GM21576 (cell line): ENCODE data around the gene COL26A1.
"Not testable (repeated sequence)": the region's sequence is repeated elsewhere in the genome, so short reads cannot be mapped to it uniquely, and the experiment has no call there.

Source experiments
- ATAC-seq: cut with Tn5 transposase; IDR thresholded peaks from one replicate; pipeline ENCODE4 v1.9.1; 2021; ENCODE audit warnings: mild to moderate bottlenecking, moderate library complexity; ENCODE audit not compliant: unreplicated experiment

The COL26A1 gene

DNA sequence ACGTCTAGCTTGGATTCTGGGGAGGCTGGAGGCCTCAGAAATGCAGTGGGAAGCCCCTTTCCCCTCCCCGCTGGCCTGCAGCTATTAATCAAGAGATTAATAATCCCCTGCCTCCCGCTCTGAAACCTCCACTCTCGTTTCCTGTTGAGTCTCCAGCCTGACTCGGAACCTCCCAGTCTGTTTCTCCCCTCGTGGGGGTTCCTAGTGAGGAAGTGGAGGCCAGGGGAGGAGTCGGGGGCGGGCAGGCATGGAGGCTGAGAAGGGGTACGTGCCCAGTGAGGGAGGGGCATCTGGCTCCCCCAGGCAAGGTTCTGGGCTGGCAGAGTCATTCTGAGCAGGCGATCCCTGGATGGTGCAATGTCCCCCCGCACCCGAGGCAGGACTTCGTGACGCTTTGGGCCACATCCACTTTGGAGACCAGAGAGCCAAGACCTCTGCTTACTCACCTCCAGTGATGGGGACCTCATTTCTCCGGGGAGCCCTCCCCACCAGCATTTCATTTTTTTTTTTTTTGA lies 73.6 kb downstream of the COL26A1 start:
- no peak for ATAC-seq

DNA sequence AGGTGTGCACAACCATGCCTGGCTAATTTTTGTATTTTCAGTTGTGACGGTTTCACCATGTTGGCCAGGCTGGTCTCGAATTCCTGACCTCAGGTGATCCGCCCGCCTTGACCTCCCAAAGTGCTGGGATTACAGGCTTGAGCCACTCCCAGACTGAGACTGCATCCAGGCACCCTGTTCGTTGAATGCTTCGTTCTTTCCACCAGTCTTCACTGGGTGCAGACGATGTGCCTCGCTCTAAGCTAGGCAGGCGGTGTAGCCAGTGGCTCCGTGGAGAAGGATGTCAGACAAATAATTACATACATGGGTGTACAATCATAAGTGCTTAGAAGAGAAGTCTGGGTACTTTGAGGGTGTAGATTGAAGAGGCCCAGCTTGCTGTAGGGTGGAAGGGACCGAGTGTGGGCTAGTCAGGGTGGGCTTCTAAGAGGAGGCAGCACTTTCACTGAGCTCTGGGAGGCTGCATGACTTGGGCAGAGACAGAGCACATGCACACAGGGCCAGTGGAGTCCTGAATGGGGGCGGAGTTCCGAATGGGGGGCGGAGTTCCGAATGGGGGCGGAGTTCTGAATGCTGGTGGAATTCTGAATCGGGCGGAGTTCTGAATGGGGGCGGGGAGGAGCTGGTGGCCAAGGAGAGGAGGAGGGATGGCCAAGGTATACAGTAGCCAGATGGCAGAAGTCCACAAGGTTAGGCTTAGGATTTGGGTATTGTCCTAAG lies 74.3 kb downstream of the COL26A1 start:
- ATAC-seq: no peak

DNA sequence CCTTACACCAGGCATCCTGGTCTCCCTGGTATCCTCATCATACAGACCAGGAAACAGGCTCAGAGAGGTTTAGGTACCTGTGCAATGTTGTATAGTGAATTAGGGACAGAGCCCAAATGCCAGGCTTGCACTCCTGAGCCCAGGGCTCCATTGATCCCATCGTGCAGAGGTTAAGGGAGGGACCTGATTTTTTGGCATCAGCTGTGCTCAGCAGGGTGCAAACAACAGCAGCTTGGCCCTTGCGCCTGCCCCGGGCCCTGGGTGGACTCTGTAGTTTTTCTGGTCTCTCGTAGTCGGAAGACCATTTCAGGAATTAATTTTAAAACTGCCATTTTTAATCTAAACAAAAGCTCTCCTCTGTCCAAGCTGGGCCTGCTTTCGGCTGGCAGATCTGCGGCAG lies 79.2 kb downstream of the COL26A1 start:
- no peak for ATAC-seq

DNA sequence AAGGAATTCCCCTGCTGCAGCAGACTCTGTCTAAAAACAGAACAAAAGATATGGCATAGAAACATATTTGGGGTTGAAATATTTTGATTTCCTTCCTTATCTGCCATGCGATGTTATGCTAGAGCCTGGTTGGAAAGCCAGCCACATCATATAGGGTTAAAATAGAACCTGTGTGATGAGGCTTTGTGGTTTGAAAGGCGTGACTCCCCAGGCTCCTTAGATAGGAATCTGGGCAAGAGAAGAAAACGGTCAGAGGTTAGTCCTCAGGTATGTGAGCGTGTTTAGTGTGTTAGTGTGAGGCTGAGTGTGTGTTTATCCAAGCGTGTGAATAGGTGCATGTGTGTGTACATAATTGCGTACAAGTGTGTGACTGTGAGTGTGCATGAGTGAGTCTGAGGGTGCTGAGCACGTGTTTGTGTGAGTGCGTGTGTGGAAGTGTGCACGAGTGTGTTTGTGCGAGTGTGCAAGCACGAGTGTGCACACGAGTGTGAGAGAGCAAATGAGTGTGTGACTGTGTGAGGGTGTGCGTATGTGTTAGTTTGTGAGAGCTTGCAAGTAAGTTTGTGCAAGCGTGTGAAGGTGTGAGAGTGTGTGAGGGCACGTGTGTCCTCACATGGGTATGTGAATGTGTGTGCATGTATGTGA lies 79.9 kb downstream of the COL26A1 start:
- no peak for ATAC-seq

DNA sequence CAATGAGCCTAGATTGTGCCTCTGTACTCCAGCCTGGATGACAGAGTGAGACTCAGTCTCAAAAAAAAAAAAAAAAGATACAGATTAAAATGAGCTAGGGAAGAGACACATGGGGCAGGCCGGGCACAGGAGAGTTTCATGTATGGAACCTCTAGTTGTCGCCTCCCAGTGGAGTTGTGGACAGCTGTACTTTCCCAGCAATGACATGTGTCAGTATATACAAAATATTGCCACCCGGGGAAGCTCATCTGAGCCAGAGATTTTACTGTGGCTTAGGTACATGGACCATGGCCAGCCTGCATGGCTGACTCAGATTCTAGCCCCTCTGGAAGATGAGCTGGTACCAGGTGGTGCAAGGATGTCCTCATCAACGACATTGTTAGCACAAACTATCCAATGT lies 87.4 kb downstream of the COL26A1 start:
- ATAC-seq: no peak

DNA sequence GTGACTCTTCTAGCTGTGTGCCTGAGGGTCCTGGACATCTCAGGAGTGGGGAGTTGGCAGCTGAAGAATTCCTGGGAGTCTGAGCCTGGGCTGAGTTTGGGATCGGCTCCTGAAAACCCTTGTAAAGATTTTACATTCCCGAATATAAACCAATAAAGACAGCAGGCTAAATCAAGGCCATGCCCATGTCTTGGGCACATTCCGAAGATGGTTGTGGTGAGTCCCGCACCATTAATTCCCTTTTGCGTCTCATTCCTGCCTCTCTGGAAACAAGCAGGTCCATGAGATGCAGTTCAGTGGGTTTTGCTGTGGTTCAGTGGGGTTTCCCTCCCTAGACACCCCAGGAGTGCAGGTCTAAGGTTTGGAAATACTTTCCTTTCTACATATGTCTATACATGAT lies 90.9 kb downstream of the COL26A1 start:
- no peak for ATAC-seq

DNA sequence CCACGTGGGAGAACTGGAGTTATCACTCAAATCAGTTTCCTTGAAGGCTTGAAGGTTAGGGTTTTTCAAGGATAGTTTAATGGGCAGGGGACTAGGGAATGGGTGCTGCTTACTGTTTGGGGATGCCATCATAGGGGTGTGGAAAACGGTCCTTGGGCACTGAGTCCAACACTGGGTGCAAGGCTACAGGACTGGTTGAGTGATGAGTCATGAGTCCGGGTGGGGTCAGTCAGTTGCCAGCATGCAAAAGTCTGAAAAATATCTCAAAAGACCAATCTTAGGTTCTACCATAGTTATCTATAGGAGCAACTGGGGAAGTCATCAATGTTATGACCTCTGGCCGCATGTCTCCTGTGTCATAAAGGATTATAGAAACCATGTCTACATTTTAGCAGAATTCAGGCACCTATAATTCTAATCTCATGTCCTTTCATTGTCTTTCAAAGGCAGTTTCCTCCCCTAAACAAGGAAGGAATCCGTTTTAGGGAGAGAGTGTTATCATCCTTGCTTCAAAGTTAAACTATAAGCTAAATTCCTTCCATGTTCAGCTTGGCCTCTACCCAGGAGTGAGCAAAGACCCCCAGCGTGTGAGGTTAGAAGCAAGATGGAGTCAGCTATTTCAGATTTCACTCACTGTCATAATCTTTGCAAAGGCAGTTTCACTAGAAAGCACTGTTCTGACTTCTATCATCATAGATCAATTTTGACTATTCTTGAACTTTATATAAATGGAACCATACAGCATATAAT lies 94.5 kb downstream of the COL26A1 start:
- no peak for ATAC-seq

DNA sequence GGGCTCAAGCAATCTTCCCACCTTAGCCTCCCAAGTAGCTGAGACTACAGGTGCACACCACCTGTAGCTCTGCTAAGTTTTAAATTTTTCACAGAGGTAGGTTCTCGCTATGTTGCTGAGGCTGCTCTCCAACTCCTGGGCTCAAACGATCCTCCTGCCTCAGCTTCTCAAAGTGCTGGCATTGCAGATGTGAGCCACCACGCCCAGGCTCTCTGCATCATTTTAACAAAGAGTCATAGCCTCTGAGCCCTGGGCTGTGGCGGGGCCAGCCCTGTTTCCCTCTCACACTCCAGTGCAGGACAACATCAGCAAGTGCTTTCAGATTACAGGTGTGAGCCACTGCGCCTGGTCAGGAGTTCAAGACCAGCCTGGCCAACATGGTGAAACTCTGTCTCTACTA lies 102.5 kb downstream of the COL26A1 start:
- ATAC-seq: no peak

DNA sequence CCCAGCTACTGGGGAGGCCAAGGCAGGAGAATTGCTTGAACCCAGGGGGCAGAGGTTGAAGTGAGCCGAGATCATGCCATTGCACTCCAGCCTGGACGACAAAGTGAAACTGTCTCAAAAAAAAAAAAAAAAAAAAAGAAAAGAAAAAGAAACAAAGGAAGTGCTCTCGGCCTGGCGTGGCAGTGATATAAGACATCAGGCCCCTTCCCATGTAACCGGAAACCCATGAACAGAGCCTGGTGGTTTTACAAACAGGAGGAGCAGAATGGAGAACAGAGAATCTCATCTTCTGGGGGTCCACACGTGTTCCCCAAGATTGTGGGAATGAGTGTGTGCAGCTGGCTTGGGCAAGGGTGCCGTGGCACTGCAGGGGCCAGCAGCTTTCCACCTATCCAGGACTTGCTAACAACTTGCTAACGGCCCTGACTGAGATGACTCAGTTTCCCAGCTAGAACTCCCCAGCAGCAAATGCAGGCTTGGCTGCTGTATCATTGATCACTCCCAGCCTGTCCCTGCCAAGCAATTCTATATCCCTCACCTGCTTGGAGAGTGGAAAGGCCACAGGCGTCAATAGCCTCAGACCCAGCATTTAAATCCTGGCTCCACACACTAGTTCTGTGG lies 103.0 kb downstream of the COL26A1 start:
- no peak for ATAC-seq

DNA sequence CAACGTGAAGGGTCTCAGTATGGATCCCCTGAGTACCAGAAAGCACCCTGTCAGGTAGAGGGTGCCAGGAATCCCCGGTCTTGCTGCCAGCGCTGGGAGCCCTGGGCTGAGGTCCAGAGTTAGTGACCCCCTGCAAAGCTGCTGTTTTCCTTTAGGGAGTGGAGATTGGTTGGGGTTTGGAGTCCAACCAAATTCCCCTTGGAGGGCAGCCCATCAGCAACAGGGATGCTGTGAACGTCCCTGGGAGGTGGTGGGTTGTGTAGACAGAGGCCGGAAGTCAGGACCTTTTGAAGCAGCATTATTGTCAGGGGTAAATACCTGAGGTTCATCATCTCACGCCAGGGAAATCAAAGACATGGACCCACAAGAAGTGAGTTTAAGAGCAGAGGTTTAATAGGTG lies 104.2 kb downstream of the COL26A1 start:
- no peak for ATAC-seq

DNA sequence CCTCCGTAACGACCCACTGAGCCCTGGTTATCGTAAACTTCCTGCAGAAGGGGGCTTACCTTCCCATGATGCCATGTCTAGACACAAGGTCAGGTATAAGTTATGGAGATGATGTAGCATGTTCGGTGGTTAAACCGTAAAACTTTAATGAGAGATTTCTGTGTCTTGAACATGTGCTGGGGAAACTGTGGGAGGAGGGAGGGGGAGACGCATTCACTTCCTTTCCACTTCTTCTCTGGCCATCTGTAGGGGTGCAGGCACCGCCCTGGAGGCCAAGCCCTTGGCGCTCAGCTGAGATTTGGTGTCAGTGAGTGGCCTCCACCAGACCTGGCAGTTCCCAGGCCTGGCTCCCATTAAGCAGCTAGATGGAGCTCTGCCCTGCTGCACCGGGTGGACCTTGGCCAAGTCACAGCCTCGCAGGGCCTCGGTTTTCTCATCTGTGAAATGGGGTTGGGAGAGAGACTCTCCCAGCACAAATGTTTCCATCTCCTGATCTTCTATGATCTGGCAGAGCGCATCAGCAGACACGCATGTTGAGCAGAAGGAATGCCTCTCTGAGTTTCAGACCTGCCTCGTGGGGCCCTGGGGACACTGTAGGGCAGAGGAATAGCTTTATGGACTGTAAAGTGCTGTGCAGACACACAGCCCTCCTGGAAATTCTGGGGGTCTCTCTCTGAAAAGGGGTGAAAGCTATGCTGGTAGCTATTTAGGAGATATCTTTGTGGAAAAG lies 106.0 kb downstream of the COL26A1 start:
- no peak for ATAC-seq

DNA sequence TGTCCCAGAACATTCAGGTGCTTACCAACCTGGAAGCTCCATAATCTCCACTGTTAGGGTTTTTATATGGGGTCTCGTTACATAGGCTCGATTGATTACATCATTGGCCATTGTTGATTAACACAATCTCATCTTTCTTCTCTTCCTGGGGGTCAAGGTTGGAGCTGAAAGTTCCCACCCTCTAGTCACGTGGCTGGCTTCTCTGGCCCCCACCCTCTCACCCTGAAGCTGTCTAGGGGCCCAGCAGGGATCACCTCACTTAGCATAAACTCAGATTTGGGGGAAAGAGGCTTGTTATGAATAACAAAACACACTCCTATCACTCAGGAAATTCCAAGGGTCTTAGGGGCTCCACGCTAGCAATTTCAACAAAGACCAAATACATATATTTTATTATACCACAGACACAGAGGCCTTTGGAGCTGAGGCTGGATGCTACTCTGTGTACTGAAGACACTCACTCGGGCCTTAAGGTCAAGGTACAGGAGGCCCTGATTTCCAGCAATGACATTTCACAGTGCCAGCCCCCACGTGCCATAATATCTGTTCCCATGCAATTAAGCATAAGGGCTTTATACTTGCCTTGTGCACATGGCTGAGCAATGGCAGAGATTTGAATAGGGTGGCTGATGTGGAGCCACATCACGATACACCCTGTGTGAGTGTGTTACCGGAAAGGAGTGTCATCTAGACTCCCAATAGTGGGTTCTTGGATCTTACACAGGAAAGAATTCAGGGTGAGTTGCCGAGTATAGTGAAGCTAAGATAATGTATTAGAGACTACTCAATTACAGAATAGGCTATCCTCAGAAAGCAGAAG lies 108.2 kb downstream of the COL26A1 start:
- ATAC-seq: no peak

DNA sequence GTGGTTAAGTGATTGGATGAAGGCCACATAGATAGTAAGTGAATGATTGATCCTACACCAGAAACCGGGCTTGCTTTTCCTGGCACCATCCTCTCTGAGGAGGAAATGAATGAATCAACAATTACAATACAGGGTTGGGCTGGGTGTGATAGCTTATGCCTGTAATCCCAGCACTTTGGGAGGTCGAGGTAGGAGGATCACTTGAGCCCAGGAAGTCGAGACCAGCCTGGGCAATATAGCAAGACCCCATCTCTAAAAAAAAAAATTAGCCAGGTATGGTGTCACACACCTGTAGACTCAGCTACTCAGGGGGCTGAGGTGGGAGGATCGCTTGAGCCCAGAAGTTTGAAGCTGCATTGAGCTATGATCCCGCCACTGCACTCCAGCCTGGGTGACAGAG lies 111.5 kb downstream of the COL26A1 start:
- no peak for ATAC-seq

DNA sequence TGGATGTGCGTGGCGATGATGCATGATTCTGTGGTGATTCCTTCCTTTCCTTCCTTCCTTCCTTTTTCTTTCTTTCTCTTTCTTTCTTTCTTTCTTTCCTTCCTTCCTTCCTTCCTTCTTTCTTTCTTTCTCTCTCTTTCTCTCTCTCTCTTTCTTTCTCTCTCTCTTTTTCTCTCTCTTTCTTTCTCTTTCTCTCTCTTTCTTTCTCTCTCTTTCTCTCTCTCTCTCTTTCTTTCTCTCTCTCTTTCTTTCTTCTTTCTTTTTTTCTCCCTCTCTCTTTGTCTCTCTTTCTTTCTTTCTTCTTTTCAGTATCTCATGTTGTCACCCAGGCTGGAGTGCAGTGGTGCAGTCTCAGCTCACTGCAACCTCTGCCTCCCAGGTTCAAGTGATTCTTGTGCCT lies 113.0 kb downstream of the COL26A1 start:
- ATAC-seq: not testable (repeated sequence)

DNA sequence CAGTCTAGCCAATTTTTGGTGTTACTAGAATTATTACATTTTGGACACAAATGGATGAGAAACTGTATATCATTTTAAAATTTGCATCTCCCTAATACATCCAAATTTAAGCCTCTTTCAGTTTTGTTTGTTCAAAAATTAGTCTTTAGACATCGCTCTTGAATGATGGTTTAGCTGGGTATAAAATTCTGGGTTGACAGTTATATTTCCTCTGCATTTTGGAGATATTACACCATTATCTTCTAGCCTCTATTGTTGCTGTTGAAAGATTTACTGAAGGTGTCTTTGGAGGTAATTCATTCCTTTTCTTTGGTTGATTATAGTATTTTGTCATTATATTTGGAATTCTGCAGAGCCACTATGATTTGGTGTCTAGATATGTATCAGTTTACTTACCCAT lies 116.5 kb downstream of the COL26A1 start:
- no peak for ATAC-seq

DNA sequence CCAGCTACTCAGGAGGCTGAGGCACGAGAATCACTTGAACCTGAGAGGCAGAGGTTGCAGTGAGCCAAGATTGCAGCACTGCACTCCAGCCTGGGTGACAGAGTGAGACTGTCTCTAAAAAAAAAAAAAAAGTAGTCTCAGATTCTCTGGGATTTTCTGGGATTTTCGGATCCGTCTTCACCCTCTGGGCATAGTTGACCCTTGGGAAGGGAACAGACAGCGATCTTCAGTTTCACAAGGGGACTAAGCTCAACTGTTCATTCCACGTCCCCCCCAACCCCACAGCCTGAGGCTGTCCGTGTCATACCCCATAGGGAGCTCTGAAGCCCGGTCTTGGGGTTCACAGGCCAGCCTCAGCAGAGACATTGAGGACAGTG lies 123.4 kb downstream of the COL26A1 start:
- not testable (repeated sequence) for ATAC-seq

DNA sequence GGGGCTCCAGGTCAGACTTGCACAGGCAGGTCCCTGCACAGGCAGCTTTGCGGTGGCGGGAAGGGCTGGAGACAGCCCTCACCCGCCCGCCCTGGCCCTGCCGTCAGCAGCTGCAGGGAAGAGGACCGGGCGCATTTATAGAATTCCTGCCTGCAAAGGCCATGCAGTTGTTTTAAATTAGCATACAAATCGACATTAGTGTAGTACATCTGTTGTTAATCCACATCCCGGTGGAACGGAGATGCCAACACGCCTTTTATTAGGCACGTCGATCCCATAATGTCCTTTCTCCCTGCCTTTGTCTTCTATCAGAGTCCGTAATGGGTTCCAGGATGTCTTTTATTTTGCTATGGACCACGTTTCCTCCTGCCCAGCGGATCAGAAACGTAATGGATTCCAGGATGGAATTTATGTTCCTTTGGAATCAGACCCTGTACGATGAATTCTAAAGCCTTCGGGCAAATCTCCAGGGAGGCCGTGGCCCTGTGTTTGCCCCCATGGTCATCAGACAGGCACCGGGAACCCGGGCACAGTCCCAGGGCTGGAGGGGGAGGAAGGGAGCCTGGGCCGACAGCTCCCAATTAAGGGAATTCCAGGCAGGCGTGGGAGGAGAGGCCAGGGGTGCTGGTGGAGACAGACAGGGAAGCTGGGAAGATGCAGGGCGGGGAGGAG lies 123.9 kb downstream of the COL26A1 start:
- ATAC-seq: no peak

DNA sequence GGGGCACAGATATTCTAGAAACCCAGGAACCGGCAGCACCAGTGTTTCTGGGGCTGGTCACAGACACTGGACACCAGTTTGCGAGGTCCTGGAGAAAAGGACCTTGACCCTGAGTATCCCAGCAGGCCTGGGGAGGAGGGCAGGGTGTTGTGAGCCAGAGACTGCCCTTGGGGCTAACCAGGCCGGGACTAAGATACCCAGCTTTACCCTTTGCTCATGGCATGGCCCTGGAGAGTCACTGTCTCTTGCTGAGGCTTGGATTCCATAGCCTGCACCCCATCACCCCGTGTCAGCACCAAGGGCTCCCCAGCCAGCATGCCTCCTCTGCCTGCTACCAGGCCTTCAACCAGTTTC lies 124.4 kb downstream of the COL26A1 start:
- ATAC-seq: no peak

DNA sequence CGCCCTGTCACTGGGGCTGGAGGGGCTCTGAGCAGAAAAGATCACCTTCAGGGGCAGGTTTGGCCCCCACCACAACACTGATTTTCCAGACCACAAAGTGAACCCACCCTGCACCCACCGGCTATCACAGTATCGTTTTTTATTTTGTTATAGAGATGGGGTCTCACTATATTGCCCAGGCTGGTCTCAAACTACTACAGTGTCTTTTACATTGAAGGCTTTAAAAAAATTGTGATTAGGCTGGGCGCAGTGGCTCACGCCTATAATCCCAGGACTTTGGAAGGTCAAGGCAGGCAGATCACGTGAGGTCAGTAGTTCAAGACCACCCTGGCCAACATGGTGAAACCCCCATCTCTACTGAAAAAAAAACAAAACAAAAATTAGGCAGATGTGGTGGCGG lies 125.1 kb downstream of the COL26A1 start:
- no peak for ATAC-seq
